H9 (cell line): ENCODE results near the gene CDR2L. TPM values are rescaled to one million over a fixed set of nuclear protein-coding genes. Genes with fewer than 3 reads are reported as not detected.

Experiments
- DNase-seq: peaks from one replicate; pipeline ENCODE4 v3.0.0-alpha.2; 2017
- H2AFZ ChIP-seq: one replicate; pipeline ENCODE4 v1.6.1; 2013; ENCODE audit warnings: mild to moderate bottlenecking, low read length, control low read depth, moderate library complexity
- H2AK5ac ChIP-seq: 2 replicates; pipeline ENCODE4 v1.6.1; 2013; ENCODE audit warnings: low read length, control low read depth, mixed read lengths; ENCODE audit not compliant: insufficient read length
- H2BK120ac ChIP-seq: one replicate; pipeline ENCODE4 v1.6.1; 2013; ENCODE audit warnings: low read depth, mild to moderate bottlenecking, low read length, control low read depth, inconsistent platforms; ENCODE audit not compliant: poor library complexity, severe bottlenecking
- H2BK12ac ChIP-seq: 2 replicates; pipeline ENCODE4 v1.6.1; 2013; ENCODE audit warnings: low read length, control low read depth, mixed read lengths, low read depth; ENCODE audit not compliant: insufficient read length
- H2BK15ac ChIP-seq: 2 replicates; pipeline ENCODE4 v1.6.1; 2013; ENCODE audit warnings: low read depth, low read length, control low read depth
- H2BK20ac ChIP-seq: one replicate; pipeline ENCODE4 v1.6.1; 2013; ENCODE audit warnings: low read depth, mild to moderate bottlenecking, low read length, control low read depth, inconsistent platforms; ENCODE audit not compliant: poor library complexity, severe bottlenecking
- H2BK5ac ChIP-seq: 2 replicates; pipeline ENCODE4 v1.6.1; 2013; ENCODE audit warnings: low read length, control low read depth, mixed read lengths; ENCODE audit not compliant: insufficient read length
- H3K14ac ChIP-seq: 2 replicates; pipeline ENCODE4 v1.6.1; 2013; ENCODE audit warnings: low read length, control low read depth; ENCODE audit not compliant: insufficient read depth
- H3K18ac ChIP-seq: 2 replicates; pipeline ENCODE4 v1.6.1; 2013; ENCODE audit warnings: low read depth, mild to moderate bottlenecking, mixed read lengths, low read length, control low read depth; ENCODE audit not compliant: insufficient read length
- H3K23ac ChIP-seq: 2 replicates; pipeline ENCODE4 v1.6.1; 2013; ENCODE audit warnings: low read length, control low read depth, mixed read lengths, low read depth; ENCODE audit not compliant: insufficient read length
- H3K23me2 ChIP-seq: 2 replicates; pipeline ENCODE4 v1.6.1; 2013; ENCODE audit warnings: low read depth, mild to moderate bottlenecking, mixed read lengths, low read length, control low read depth; ENCODE audit not compliant: insufficient read length, poor library complexity, severe bottlenecking
- H3K27ac ChIP-seq: 2 replicates; pipeline ENCODE4 v1.5.1; 2013; ENCODE audit warnings: low read length, control low read depth, mixed read lengths, low read depth; ENCODE audit not compliant: insufficient read length
- H3K27me3 ChIP-seq: 2 replicates; pipeline ENCODE4 v1.6.1; 2013; ENCODE audit warnings: low read length, control low read depth, inconsistent platforms; ENCODE audit not compliant: insufficient read depth
- H3K4ac ChIP-seq: 2 replicates; pipeline ENCODE4 v1.6.1; 2013; ENCODE audit warnings: low read depth, mild to moderate bottlenecking, control low read depth, inconsistent platforms, low read length, moderate library complexity
- H3K4me1 ChIP-seq: 2 replicates; pipeline ENCODE4 v1.6.1; 2013; ENCODE audit warnings: low read length, control low read depth, inconsistent platforms; ENCODE audit not compliant: insufficient read depth
- H3K4me2 ChIP-seq: 2 replicates; pipeline ENCODE4 v1.6.1; 2013; ENCODE audit warnings: low read length, control low read depth, mixed read lengths; ENCODE audit not compliant: insufficient read length, insufficient read depth
- H3K56ac ChIP-seq: 2 replicates; pipeline ENCODE4 v1.6.1; 2013; ENCODE audit warnings: low read depth, mild to moderate bottlenecking, mixed read lengths, low read length, control low read depth; ENCODE audit not compliant: insufficient read length
- H3K79me1 ChIP-seq: 2 replicates; pipeline ENCODE4 v1.6.1; 2013; ENCODE audit warnings: low read depth, mild to moderate bottlenecking, moderate library complexity, low read length, control low read depth, inconsistent platforms; ENCODE audit not compliant: insufficient read depth, poor library complexity, severe bottlenecking
- H3K79me2 ChIP-seq: 2 replicates; pipeline ENCODE4 v1.6.1; 2013; ENCODE audit warnings: low read length, control low read depth, inconsistent platforms; ENCODE audit not compliant: insufficient read depth
- H3K9ac ChIP-seq: 2 replicates; pipeline ENCODE4 v1.6.1; 2013; ENCODE audit warnings: low read length, control low read depth, mixed read lengths; ENCODE audit not compliant: insufficient read length; ENCODE audit errors: extremely low read depth
- H3K9me3 ChIP-seq: one replicate; pipeline ENCODE4 v1.6.1; 2013; ENCODE audit warnings: low read depth, low read length, inconsistent platforms; ENCODE audit not compliant: control insufficient read depth
- H3T11ph ChIP-seq: one replicate; pipeline ENCODE4 v1.6.1; 2013; ENCODE audit warnings: mild to moderate bottlenecking, low read length, control low read depth, inconsistent platforms
- H4K20me1 ChIP-seq: one replicate; pipeline ENCODE4 v1.6.1; 2013; ENCODE audit not compliant: control insufficient read depth, insufficient read length, insufficient read depth
- H4K5ac ChIP-seq: 2 replicates; pipeline ENCODE4 v1.6.1; 2013; ENCODE audit warnings: low read depth, mild to moderate bottlenecking, mixed read lengths, low read length, control low read depth; ENCODE audit not compliant: insufficient read length
- H4K8ac ChIP-seq: replicated peaks from 2 replicates; pipeline ENCODE4 v1.6.1; 2013; ENCODE audit warnings: low read length, control low read depth, mixed read lengths, low read depth; ENCODE audit not compliant: insufficient read length
- H4K91ac ChIP-seq: 2 replicates; pipeline ENCODE4 v1.6.1; 2013; ENCODE audit warnings: low read depth, mild to moderate bottlenecking, moderate library complexity, mixed read lengths, low read length, control low read depth; ENCODE audit not compliant: insufficient read length
- H3K27ac Mint-ChIP-seq, 3 experiments: 2 replicates in 2 of 3; 3 replicates in 1 of 3; pipeline ENCODE4 v1.8.0; 2020 to 2021; ENCODE audit warnings: mixed read lengths in 3 of 3, mild to moderate bottlenecking in 1 of 3, moderate library complexity in 1 of 3
- H3K27me3 Mint-ChIP-seq: 2 replicates; pipeline ENCODE4 v1.8.0; 2021; ENCODE audit warnings: low read depth, mild to moderate bottlenecking, moderate library complexity, mixed read lengths
- H3K36me3 Mint-ChIP-seq, 3 experiments: 2 replicates in 2 of 3; 3 replicates in 1 of 3; pipeline ENCODE4 v1.8.0; 2020 to 2021; ENCODE audit warnings: low read depth in 3 of 3, mixed read lengths in 3 of 3; ENCODE audit not compliant: insufficient read depth in 1 of 3
- H3K4me1 Mint-ChIP-seq, 2 experiments: 2 replicates each; pipeline ENCODE4 v1.8.0; 2020; ENCODE audit warnings: mixed read lengths in 2 of 2
- H3K4me3 Mint-ChIP-seq, 2 experiments: 2 replicates in 1 of 2; 3 replicates in 1 of 2; pipeline ENCODE4 v1.8.0; 2020 to 2021; ENCODE audit warnings: mild to moderate bottlenecking in 2 of 2, mixed read lengths in 2 of 2, moderate library complexity in 1 of 2
- H3K9me3 Mint-ChIP-seq, 2 experiments: 2 replicates in 1 of 2; 3 replicates in 1 of 2; pipeline ENCODE4 v1.8.0; 2020; ENCODE audit warnings: mild to moderate bottlenecking in 2 of 2, mixed read lengths in 2 of 2, moderate library complexity in 1 of 2
- WGBS: extraction: QIAGEN DNeasy Blood & Tissue Kit; methylation state at CpG from one replicate; pipeline ENCODE4 v1.1.7; 2013; ENCODE audit warnings: missing lambda C conversion rate, low lambda C conversion rate, mixed read lengths; ENCODE audit not compliant: insufficient read length; ENCODE audit errors: extremely low coverage; 5-methylcytosine and 5-hydroxymethylcytosine counted together
- total RNA-seq: library from RNA; stranded (reverse); gene quantifications from 2 replicates; pipeline ENCODE4 v1.2.1, GENCODE V29; 2021
- TF ChIP-seq, protein P1 (sequence below): fragments of 200-600 bp; sonication (generic); conservative IDR thresholded peaks from 3 replicates; pipeline ENCODE4 v1.8.0; 2021; ENCODE audit warnings: antibody characterized with exemption, mild to moderate bottlenecking

Gene CDR2L
- total RNA-seq, 1 experiment from 2014 or later: 23.3 TPM

DNA sequence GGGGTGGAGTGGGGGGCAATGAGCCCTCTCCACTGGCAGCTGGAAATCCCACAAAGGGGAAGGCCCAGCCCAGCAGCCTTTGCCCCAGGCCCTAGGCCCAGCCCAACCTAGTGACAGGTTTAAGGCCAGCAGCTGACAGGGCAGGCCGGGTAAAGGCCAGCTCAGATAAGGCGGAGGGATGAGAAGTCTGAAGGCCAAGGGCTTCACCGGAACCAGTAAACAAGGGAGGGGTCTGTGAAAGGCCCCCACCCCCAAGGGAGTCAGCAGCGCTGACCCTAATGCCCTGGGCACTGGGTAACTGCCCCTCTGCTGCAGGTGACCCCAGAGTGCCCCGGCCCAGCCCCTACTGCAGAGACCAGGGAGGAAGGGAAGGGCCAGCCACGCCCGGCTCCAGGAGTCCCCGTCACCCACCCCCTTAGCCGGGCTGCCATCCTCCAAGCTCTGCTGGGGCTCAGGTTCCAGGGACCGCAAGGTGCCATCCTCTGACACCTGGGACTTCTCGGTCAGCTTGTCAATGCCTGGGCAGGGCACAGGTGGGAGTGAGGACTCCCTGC lies 34.2 kb upstream of the CDR2L start:
- Histone ChIP-seq H2AFZ (no peak overlapping the region), H3K23me2 (peaks cover 2% of the 10 kb centered on the region), H4K5ac (no peak overlapping the region), H3K18ac (no peak overlapping the region), H3K27me3 (no peaks in the 10 kb centered on the region), H2BK5ac (no peak overlapping the region), H2BK20ac (no peak overlapping the region), H2BK15ac (no peak overlapping the region), H3K14ac (no peak overlapping the region), H3K9ac (no peak overlapping the region), H3K23ac (no peak overlapping the region), H3K4ac (no peak overlapping the region), H3K27ac (no peak overlapping the region), H3K79me2 (no peaks in the 10 kb centered on the region), H2BK120ac (no peak overlapping the region), H3K4me2 (no peak overlapping the region), H3K4me1 (no peaks in the 10 kb centered on the region), H4K20me1 (no peaks in the 10 kb centered on the region), H3T11ph (no peak overlapping the region), H3K79me1 (no peaks in the 10 kb centered on the region), H4K91ac (no peak overlapping the region), H3K56ac (no peak overlapping the region), H2AK5ac (no peak overlapping the region), H3K9me3 (no peaks in the 10 kb centered on the region), H4K8ac (no peak overlapping the region), H2BK12ac (no peak overlapping the region)
- Mint-ChIP-seq H3K9me3 (no peaks in the 10 kb centered on the region), H3K27me3 (peaks cover 19% of the 10 kb centered on the region), H3K4me3 (no peak overlapping the region), H3K27ac (no peak overlapping the region), H3K4me1 (peaks cover 11 to 22% of the 10 kb centered on the region in 2 experiments), H3K36me3 (no peaks in the 10 kb centered on the region; a peak in 1 of 7 replicates)
- no peak for DNase-seq
- no CpG with 5 or more reads among the region's 11 CpGs for WGBS
- TF ChIP-seq, protein P1, sequence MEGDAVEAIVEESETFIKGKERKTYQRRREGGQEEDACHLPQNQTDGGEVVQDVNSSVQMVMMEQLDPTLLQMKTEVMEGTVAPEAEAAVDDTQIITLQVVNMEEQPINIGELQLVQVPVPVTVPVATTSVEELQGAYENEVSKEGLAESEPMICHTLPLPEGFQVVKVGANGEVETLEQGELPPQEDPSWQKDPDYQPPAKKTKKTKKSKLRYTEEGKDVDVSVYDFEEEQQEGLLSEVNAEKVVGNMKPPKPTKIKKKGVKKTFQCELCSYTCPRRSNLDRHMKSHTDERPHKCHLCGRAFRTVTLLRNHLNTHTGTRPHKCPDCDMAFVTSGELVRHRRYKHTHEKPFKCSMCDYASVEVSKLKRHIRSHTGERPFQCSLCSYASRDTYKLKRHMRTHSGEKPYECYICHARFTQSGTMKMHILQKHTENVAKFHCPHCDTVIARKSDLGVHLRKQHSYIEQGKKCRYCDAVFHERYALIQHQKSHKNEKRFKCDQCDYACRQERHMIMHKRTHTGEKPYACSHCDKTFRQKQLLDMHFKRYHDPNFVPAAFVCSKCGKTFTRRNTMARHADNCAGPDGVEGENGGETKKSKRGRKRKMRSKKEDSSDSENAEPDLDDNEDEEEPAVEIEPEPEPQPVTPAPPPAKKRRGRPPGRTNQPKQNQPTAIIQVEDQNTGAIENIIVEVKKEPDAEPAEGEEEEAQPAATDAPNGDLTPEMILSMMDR: no peak
